OCI-LY7 (cell line): Measurements from ENCODE around the gene FHL1. TPM values are rescaled to one million over a fixed set of nuclear protein-coding genes. Genes with fewer than 3 reads are reported as not detected.

Experiments
- BruUV-seq: library from RNA; stranded (reverse); fragments of 400-500 nt; replicated peaks from 2 replicates; lab custom pipeline; 2021; lab: Mats Ljungman, UMichigan
- CTCF ChIA-PET: fragments of 300-600 bp; sonication (Branson Sonifier 250); formaldehyde crosslinking; loops from one replicate; lab custom pipeline; 2022; ENCODE audit warnings: antibody characterized with exemption; ENCODE audit not compliant: unreplicated experiment; lab: Charles Lee
- POLR2A ChIA-PET: fragments of 300-600 bp; sonication (Branson Sonifier 250); formaldehyde crosslinking; loops from one replicate; lab custom pipeline; 2022; ENCODE audit warnings: antibody characterized with exemption; lab: Charles Lee
- DNase-seq: peaks from one replicate; pipeline ENCODE4 v3.0.0-alpha.2; 2015; ENCODE audit warnings: low spot score
- H2AFZ ChIP-seq: fragments of 200-600 bp; sonication (generic), shearing (Covaris generic); 2 replicates; pipeline ENCODE4 v1.6.1; 2014; ENCODE audit warnings: mild to moderate bottlenecking, antibody characterized with exemption, low read length, moderate library complexity
- H3K27ac ChIP-seq: fragments of 200-600 bp; sonication (generic); 2 replicates; pipeline ENCODE4 v1.5.1; 2014; ENCODE audit warnings: mixed run types, low read depth, mild to moderate bottlenecking, moderate library complexity, low read length, inconsistent platforms; ENCODE audit not compliant: poor library complexity, severe bottlenecking
- H3K36me3 ChIP-seq: fragments of 200-600 bp; sonication (generic); 2 replicates; pipeline ENCODE4 v1.6.1; 2014; ENCODE audit warnings: mild to moderate bottlenecking, antibody characterized with exemption, low read length, moderate library complexity, mixed read lengths; ENCODE audit not compliant: insufficient read depth
- H3K4me1 ChIP-seq: fragments of 200-600 bp; sonication (generic); 2 replicates; pipeline ENCODE4 v1.5.1; 2014; ENCODE audit warnings: mild to moderate bottlenecking, low read length; ENCODE audit not compliant: insufficient read depth, poor library complexity, severe bottlenecking
- H3K4me2 ChIP-seq: fragments of 200-600 bp; sonication (generic); 2 replicates; pipeline ENCODE4 v1.6.1; 2014; ENCODE audit warnings: mild to moderate bottlenecking, low read length
- H3K4me3 ChIP-seq: fragments of 200-600 bp; sonication (generic); 2 replicates; pipeline ENCODE4 v1.5.1; 2014; ENCODE audit warnings: mild to moderate bottlenecking, low read depth, low read length; ENCODE audit not compliant: poor library complexity, severe bottlenecking
- H3K79me2 ChIP-seq: fragments of 200-600 bp; sonication (generic); 2 replicates; pipeline ENCODE4 v1.6.1; 2016; ENCODE audit warnings: low read depth, mild to moderate bottlenecking, low read length, moderate library complexity, mixed read lengths; ENCODE audit not compliant: insufficient read depth
- H3K9me2 ChIP-seq: fragments of 200-600 bp; sonication (generic); 2 replicates; pipeline ENCODE4 v1.6.1; 2016; ENCODE audit warnings: mild to moderate bottlenecking, low read length, mixed read lengths; ENCODE audit not compliant: insufficient read depth
- H3K9me3 ChIP-seq: fragments of 200-600 bp; sonication (generic); 2 replicates; pipeline ENCODE4 v1.6.1; 2014; ENCODE audit warnings: mild to moderate bottlenecking, mixed run types, low read length, mixed read lengths
- H4K20me1 ChIP-seq: fragments of 200-600 bp; sonication (generic); 2 replicates; pipeline ENCODE4 v1.6.1; 2014; ENCODE audit warnings: mild to moderate bottlenecking, antibody characterized with exemption, low read length, moderate library complexity, mixed read lengths; ENCODE audit not compliant: insufficient read depth
- CTCF ChIP-seq: fragments of 200-600 bp; sonication (generic); conservative IDR thresholded peaks from 2 replicates; pipeline ENCODE4 v1.5.1; 2014; ENCODE audit warnings: mild to moderate bottlenecking, antibody characterized with exemption, low read length, moderate library complexity, mixed read lengths
- EZH2phosphoT487 ChIP-seq: fragments of 200-600 bp; sonication (generic); IDR thresholded peaks from 2 replicates; pipeline ENCODE4 v1.6.1; 2018; ENCODE audit warnings: low read depth, borderline replicate concordance, mild to moderate bottlenecking, mixed run types, antibody characterized with exemption, low read length, moderate library complexity, mixed read lengths
- intact Hi-C: fragments of 100-400 bp; cut with micrococcal nuclease; formaldehyde crosslinking; loops from one replicate; pipeline ENCODE4 v1.10.0; 2022; ENCODE audit not compliant: unreplicated experiment
- total RNA-seq, 2 experiments: library from RNA; depleted of rRNA in 1 of 2; stranded (reverse); fragments of >200 nt in 1 of 2; shearing (Covaris generic) in 1 of 2; gene quantifications; 2 replicates each; pipeline ENCODE4 v1.2.3, GENCODE V29; 2014 to 2022

Gene FHL1
- total RNA-seq, 2 experiments from 2014 or later, result 1.4 TPM; not detected in 1

GRCh38 chrX:136194536-136194935 is 47.2 kb downstream of the FHL1 start:
- no peaks in the 10 kb centered on the region for H3K4me1 ChIP-seq
- H4K20me1 ChIP-seq, result no peaks in the 10 kb centered on the region
- H3K4me2 ChIP-seq, result no peak overlapping the region
- H3K36me3 ChIP-seq, result no peaks in the 10 kb centered on the region
- TF ChIP-seq EZH2phosphoT487 (no peak), CTCF (no peak)
- H3K27ac ChIP-seq, result no peak overlapping the region
- H3K79me2 ChIP-seq, result no peaks in the 10 kb centered on the region
- intact Hi-C loops, result no loop called here
- BruUV-seq, result no TSS peak
- ChIA-PET POLR2A (interaction anchor here (0.7 kb wide), 1 partner anchor 1340 kb away, joined by 3 read pairs; no protein-coding TSS in a partner anchor), CTCF (no interaction called here)
- H3K9me2 ChIP-seq, result no peaks in the 10 kb centered on the region
- no peak overlapping the region for H3K4me3 ChIP-seq
- H2AFZ ChIP-seq, result no peak overlapping the region
- H3K9me3 ChIP-seq, result no peaks in the 10 kb centered on the region
- no peak for DNase-seq

DNA sequence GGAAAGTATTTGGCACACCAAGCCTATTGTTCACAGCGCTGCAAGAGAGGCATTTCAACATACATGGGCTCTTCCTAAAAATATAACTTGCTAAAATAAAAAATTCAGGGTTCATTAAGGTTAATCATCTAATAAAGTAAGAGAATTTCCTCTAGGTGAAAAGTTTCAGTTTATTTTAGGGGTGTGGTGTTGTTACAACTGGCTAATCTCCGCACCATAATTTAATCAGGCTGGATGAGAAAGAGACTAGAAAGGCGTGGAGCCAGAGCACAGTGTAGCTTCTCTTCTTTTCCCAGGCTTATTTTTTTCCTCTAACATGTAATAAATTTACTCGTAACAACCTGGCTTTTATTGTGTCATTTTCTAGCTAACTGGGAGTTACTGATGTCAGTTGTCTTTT is 47.9 kb downstream of the FHL1 start:
- CTCF ChIA-PET, result no interaction called here
- H3K4me2 ChIP-seq, result no peak overlapping the region
- POLR2A ChIA-PET, result interaction anchor here (0.7 kb wide), 1 partner anchor 1340 kb away, joined by 3 read pairs; no protein-coding TSS in a partner anchor
- no peaks in the 10 kb centered on the region for H3K9me3 ChIP-seq
- TF ChIP-seq CTCF (no peak), EZH2phosphoT487 (no peak)
- intact Hi-C loops, result no loop called here
- H3K4me1 ChIP-seq, result no peaks in the 10 kb centered on the region
- BruUV-seq, result no TSS peak
- H2AFZ ChIP-seq, result no peak overlapping the region
- DNase-seq, result no peak
- no peak overlapping the region for H3K27ac ChIP-seq
- no peaks in the 10 kb centered on the region for H4K20me1 ChIP-seq
- H3K4me3 ChIP-seq, result no peak overlapping the region
- H3K9me2 ChIP-seq, result no peaks in the 10 kb centered on the region
- no peaks in the 10 kb centered on the region for H3K79me2 ChIP-seq
- H3K36me3 ChIP-seq, result no peaks in the 10 kb centered on the region

DNA sequence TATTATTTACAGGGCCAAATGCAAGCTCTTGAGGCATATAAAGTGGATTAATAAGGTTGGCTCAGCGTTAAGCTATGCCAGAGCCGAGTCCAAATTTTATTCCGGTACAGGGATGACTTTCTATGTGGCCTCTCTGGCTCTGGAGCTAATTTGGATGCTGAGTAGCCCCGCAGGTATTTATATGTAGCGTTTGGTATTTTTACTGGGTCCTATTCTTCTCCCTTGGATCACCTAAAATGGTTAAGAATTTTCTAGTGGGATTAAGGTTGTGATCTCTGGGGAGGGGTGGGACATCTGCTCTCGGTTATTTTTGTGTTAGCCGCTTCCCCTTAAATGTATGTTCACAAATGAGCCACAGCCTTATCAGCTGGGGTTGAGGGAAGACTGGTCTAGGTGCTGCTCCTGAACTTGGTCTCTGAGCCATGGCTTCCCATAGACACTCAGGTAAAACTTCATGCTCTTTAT is 49.4 kb downstream of the FHL1 start:
- no TSS peak for BruUV-seq
- no peak overlapping the region for H3K4me2 ChIP-seq
- H3K27ac ChIP-seq, result no peak overlapping the region
- POLR2A ChIA-PET, result interaction anchor here (0.5 kb wide), 1 partner anchor 326 kb away, joined by 3 read pairs; no protein-coding TSS in a partner anchor
- no peaks in the 10 kb centered on the region for H3K36me3 ChIP-seq
- no peak overlapping the region for H3K4me3 ChIP-seq
- DNase-seq, result no peak
- H3K9me2 ChIP-seq, result no peaks in the 10 kb centered on the region
- intact Hi-C loops, result no loop called here
- CTCF ChIA-PET, result no interaction called here
- H2AFZ ChIP-seq, result no peak overlapping the region
- TF ChIP-seq CTCF (no peak), EZH2phosphoT487 (no peak)
- no peaks in the 10 kb centered on the region for H4K20me1 ChIP-seq
- H3K9me3 ChIP-seq, result no peaks in the 10 kb centered on the region
- no peaks in the 10 kb centered on the region for H3K79me2 ChIP-seq
- no peaks in the 10 kb centered on the region for H3K4me1 ChIP-seq
